ENCODE data around the gene LENEP. TPM values are rescaled to one million over a fixed set of nuclear protein-coding genes. Genes with fewer than 3 reads are reported as not detected.

LENEP gene
- polyA plus RNA-seq, 1 donor (not counting 4 experiments of a cell fraction or from before 2014, with no cell fraction given) = not detected

DNA sequence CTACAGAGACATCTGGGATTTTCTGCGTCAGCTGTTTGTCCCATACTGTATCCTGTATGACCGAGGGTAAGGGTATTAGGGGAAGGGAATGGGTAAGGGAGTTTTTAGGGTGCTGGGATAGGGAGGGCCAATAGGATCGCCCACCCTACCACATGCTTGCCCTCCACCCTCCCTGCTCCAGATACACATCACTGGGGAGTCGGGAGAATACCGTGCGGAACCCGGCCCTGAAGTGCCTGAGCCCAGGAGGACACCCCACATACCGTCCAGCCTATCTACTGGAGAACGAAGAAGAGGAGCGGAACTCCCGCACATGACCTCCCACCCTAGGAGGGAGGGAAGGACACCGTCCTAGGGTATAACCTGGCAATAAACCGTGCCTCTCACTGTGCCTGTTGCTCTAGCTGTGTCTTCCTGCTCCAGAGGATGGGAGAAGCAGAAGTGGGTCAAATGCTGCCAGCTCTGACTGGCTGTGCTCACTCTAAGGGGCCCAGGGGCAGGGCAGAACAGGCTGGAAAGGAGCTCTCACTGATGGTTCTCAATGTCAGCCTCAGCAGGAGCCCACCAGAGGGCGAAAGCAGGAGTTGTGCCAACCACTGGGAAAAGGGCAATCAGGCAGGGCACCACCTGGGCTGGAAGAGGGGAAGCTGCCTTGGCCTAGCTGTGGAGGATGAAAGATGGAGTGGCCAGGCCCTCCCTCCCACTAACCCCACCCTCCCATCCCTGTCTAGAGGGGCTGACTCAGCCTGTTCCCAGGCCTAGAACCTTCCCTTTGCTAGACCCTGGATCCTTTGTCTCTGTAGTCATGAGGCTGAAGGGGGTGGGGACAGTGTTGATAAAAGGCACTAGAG is 440 bp upstream of the LENEP start:
- no peak overlapping the region for H3K27ac ChIP-seq (ENCODE audit: control insufficient read depth, insufficient read depth, low read length)
- no peak overlapping the region for H3K4me2 ChIP-seq (ENCODE audit: control insufficient read depth, extremely low read depth, insufficient read depth, low read depth, low read length)
- H3K27me3 ChIP-seq (ENCODE audit: control insufficient read depth, extremely low read depth, insufficient read depth, low read length) = no peaks in the 10 kb centered on the region
- TF ChIP-seq EZH2 (IDR thresholded peaks at IDR 0.05; ENCODE audit: low read length) = no peak
- TF ChIP-seq, protein P1, sequence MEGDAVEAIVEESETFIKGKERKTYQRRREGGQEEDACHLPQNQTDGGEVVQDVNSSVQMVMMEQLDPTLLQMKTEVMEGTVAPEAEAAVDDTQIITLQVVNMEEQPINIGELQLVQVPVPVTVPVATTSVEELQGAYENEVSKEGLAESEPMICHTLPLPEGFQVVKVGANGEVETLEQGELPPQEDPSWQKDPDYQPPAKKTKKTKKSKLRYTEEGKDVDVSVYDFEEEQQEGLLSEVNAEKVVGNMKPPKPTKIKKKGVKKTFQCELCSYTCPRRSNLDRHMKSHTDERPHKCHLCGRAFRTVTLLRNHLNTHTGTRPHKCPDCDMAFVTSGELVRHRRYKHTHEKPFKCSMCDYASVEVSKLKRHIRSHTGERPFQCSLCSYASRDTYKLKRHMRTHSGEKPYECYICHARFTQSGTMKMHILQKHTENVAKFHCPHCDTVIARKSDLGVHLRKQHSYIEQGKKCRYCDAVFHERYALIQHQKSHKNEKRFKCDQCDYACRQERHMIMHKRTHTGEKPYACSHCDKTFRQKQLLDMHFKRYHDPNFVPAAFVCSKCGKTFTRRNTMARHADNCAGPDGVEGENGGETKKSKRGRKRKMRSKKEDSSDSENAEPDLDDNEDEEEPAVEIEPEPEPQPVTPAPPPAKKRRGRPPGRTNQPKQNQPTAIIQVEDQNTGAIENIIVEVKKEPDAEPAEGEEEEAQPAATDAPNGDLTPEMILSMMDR (optimal IDR thresholded peaks at IDR 0.05 in 1 of 3, IDR thresholded peaks at IDR 0.05 in 1 of 3, conservative IDR thresholded peaks at IDR 0.05 in 1 of 3; ENCODE audit: extremely low read depth in 1 of 3, insufficient read depth in 2 of 3, low read length in 3 of 3) = peak in 2 of 3 experiments; percentile 7 to 33
- no peak overlapping the region for H3K9ac ChIP-seq (ENCODE audit: control insufficient read depth, extremely low read depth, insufficient read depth, low read length)
- H4K20me1 ChIP-seq (ENCODE audit: control insufficient read depth, extremely low read depth, insufficient read depth, low read length) = peaks cover 3% of the 10 kb centered on the region
- dilution Hi-C loops (cut with MboI; ENCODE audit: extremely low pct_ligation_motif_present, low sequenced_read_pairs) = no loop called here
- no peaks in the 10 kb centered on the region for H3K4me1 ChIP-seq (ENCODE audit: control insufficient read depth, extremely low read depth, insufficient read depth, low read length)
- H3K79me2 ChIP-seq (ENCODE audit: control insufficient read depth, insufficient read depth, low read length) = peaks cover 17% of the 10 kb centered on the region
- DNase-seq (ENCODE audit: low read depth, low spot score) = no peak
- no peaks in the 10 kb centered on the region for H3K9me3 ChIP-seq (ENCODE audit: control insufficient read depth, low read depth, low read length)
- no peak for FAIRE-seq
- H2AFZ ChIP-seq (ENCODE audit: control insufficient read depth, low read length) = no peak overlapping the region
- H3K4me3 ChIP-seq (ENCODE audit: control insufficient read depth in 2 of 3, extremely low read depth in 1 of 3, insufficient read depth in 2 of 3, low read depth in 1 of 3, low read length in 3 of 3) = no peak overlapping the region
- peaks cover 20 to 21% of the 10 kb centered on the region in 2 experiments for H3K36me3 ChIP-seq (ENCODE audit: control insufficient read depth in 2 of 2, extremely low read depth in 1 of 2, insufficient read depth in 2 of 2, low read length in 2 of 2)
- no peaks in the 10 kb centered on the region for H3K9me1 ChIP-seq (ENCODE audit: control insufficient read depth, extremely low read depth, insufficient read depth, low read length)

DNA sequence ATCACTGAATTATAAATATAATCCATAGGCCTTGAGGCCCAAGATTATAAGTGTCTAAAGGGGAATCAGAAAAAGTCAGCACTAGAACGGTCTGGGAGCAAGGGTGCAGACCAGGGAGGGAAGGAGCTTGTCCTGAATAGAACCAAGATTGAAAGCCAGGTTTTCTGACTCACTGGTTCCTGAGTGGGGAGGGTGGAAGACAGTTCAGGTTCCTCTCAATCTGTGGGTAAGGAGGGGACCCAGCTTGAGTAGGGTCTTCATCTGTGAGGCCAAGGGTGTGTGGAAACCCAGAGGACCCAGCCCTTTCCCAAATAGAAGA is 842 bp downstream of the LENEP start:
- Histone ChIP-seq H3K4me3 (ENCODE audit: control insufficient read depth in 2 of 3, extremely low read depth in 1 of 3, insufficient read depth in 2 of 3, low read depth in 1 of 3, low read length in 3 of 3) (no peak overlapping the region), H3K79me2 (ENCODE audit: control insufficient read depth, insufficient read depth, low read length) (peaks cover 4% of the 10 kb centered on the region), H3K4me2 (ENCODE audit: control insufficient read depth, extremely low read depth, insufficient read depth, low read depth, low read length) (no peak overlapping the region), H3K9me3 (ENCODE audit: control insufficient read depth, low read depth, low read length) (no peaks in the 10 kb centered on the region), H4K20me1 (ENCODE audit: control insufficient read depth, extremely low read depth, insufficient read depth, low read length) (no peaks in the 10 kb centered on the region), H3K27ac (ENCODE audit: control insufficient read depth, insufficient read depth, low read length) (no peak overlapping the region), H3K36me3 (ENCODE audit: control insufficient read depth in 2 of 2, extremely low read depth in 1 of 2, insufficient read depth in 2 of 2, low read length in 2 of 2) (peaks cover 7 to 12% of the 10 kb centered on the region in 2 experiments), H3K27me3 (ENCODE audit: control insufficient read depth, extremely low read depth, insufficient read depth, low read length) (no peaks in the 10 kb centered on the region), H3K9ac (ENCODE audit: control insufficient read depth, extremely low read depth, insufficient read depth, low read length) (no peak overlapping the region), H3K4me1 (ENCODE audit: control insufficient read depth, extremely low read depth, insufficient read depth, low read length) (peaks cover 4% of the 10 kb centered on the region), H2AFZ (ENCODE audit: control insufficient read depth, low read length) (no peak overlapping the region), H3K9me1 (ENCODE audit: control insufficient read depth, extremely low read depth, insufficient read depth, low read length) (no peaks in the 10 kb centered on the region)
- DNase-seq (ENCODE audit: low read depth, low spot score) (no peak), FAIRE-seq (no peak)
- no peak for TF ChIP-seq EZH2 (IDR thresholded peaks at IDR 0.05; ENCODE audit: low read length)
- TF ChIP-seq, protein P1 (optimal IDR thresholded peaks at IDR 0.05 in 1 of 3, IDR thresholded peaks at IDR 0.05 in 1 of 3, conservative IDR thresholded peaks at IDR 0.05 in 1 of 3; ENCODE audit: extremely low read depth in 1 of 3, insufficient read depth in 2 of 3, low read length in 3 of 3) = no peak
- dilution Hi-C loops (cut with MboI; ENCODE audit: extremely low pct_ligation_motif_present, low sequenced_read_pairs) = no loop called here

Measured in keratinocyte (primary cell).